Measurements from ENCODE around the gene RPRML.

DNA sequence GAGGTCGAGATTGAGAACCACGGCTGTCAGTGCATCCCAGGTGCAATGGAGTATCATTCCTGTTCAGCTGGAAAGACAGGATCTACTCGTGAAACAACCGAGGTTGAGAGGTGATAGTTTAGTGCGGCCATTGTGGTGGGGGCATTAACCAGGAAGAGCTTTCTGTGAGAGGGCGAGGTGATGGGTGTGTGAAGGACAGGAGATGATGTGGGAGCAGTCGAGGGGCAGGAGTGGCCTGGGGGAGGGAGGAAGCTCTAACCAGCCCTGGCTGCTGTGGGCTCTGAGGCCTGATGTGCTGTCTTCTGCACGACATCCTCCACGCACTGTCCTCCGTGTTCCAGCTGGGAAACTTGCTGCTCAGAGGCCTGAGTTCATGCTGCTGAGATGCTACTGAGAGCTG lies 34.1 kb downstream of the RPRML start:
- TF ChIP-seq CTCF (IDR thresholded peaks at IDR 0.05) = no peak
- no peak for TF ChIP-seq POLR2A (IDR thresholded peaks at IDR 0.05)
